Activated T-cell treated with anti-CD3 and anti-CD28 coated beads, Interleukin-2, amount 50 U/mL, for 72 hours (primary cell): Measurements from ENCODE around the gene TSHZ3. TPM values are rescaled to one million over a fixed set of nuclear protein-coding genes. Genes with fewer than 3 reads are reported as not detected.

ENCODE experiments used
- ATAC-seq, 2 donors: fragments of 150-1000 bp; cut with Tn5 transposase; replicated peaks in 1 of 2; 2 replicates each; pipeline ENCODE4 v1.10.0; 2021; ENCODE audit warnings: moderate library complexity in 2 of 2, mild to moderate bottlenecking in 1 of 2
- DNase-seq, 2 donors: peaks; one replicate each; pipeline ENCODE4 v3.0.0; 2021 to 2022; ENCODE audit warnings: mixed read lengths in 1 of 2
- H3K27ac Mint-ChIP-seq: one replicate; pipeline ENCODE4 v1.8.0; 2022; ENCODE audit warnings: mild to moderate bottlenecking, moderate library complexity, mixed read lengths
- H3K27me3 Mint-ChIP-seq: one replicate; pipeline ENCODE4 v1.8.0; 2022; ENCODE audit warnings: low read depth, mixed read lengths
- H3K36me3 Mint-ChIP-seq, 2 donors: one replicate each; pipeline ENCODE4 v1.8.0; 2022; ENCODE audit warnings: mixed read lengths in 2 of 2, mild to moderate bottlenecking in 1 of 2; ENCODE audit not compliant: insufficient read depth in 2 of 2
- H3K4me1 Mint-ChIP-seq: one replicate; pipeline ENCODE4 v1.8.0; 2022; ENCODE audit warnings: low read depth, mixed read lengths
- H3K4me3 Mint-ChIP-seq, 2 donors: one replicate each; pipeline ENCODE4 v1.8.0; 2022; ENCODE audit warnings: mild to moderate bottlenecking in 2 of 2, mixed read lengths in 2 of 2, moderate library complexity in 2 of 2
- H3K9me3 Mint-ChIP-seq, 2 donors: one replicate each; pipeline ENCODE4 v1.8.0; 2022; ENCODE audit warnings: mixed read lengths in 2 of 2
- total RNA-seq, 2 donors: library from RNA; stranded (reverse); gene quantifications; one replicate each; pipeline ENCODE4 v1.2.3, GENCODE V29; 2022

The TSHZ3 gene
- total RNA-seq, 2 donors from 2014 or later = 0.74 to 3.0 TPM

- Mint-ChIP-seq H3K27ac (no peak overlapping the region), H3K4me1 (no peaks in the 10 kb centered on the region), H3K36me3 (no peaks in the 10 kb centered on the region), H3K27me3 (peaks cover 7% of the 10 kb centered on the region), H3K9me3 (no peaks in the 10 kb centered on the region), H3K4me3 (no peak overlapping the region)
- DNase-seq (no peak), ATAC-seq (no peak)
Measured at GRCh38 chr19:31254180-31254551, 95.1 kb downstream of the TSHZ3 start.

- DNase-seq (no peak), ATAC-seq (no peak)
- H3K4me3 Mint-ChIP-seq = no peak overlapping the region
- peaks cover 7% of the 10 kb centered on the region for H3K27me3 Mint-ChIP-seq
- no peaks in the 10 kb centered on the region for H3K9me3 Mint-ChIP-seq
- no peaks in the 10 kb centered on the region for H3K4me1 Mint-ChIP-seq
- no peak overlapping the region for H3K27ac Mint-ChIP-seq
- no peaks in the 10 kb centered on the region for H3K36me3 Mint-ChIP-seq
Measured at GRCh38 chr19:31253526-31254179, 95.6 kb downstream of the TSHZ3 start.

GRCh38 chr19:31252441-31252840, 96.8 kb downstream of the TSHZ3 start:
- DNase-seq (no peak), ATAC-seq (no peak)
- Mint-ChIP-seq H3K4me3 (no peak overlapping the region), H3K36me3 (no peaks in the 10 kb centered on the region), H3K27ac (no peak overlapping the region), H3K9me3 (no peaks in the 10 kb centered on the region), H3K27me3 (peaks cover 13% of the 10 kb centered on the region), H3K4me1 (no peaks in the 10 kb centered on the region)

GRCh38 chr19:31249217-31249616, 100.0 kb downstream of the TSHZ3 start:
- Mint-ChIP-seq H3K9me3 (no peaks in the 10 kb centered on the region), H3K4me3 (no peak overlapping the region), H3K27me3 (peaks cover 20% of the 10 kb centered on the region), H3K36me3 (no peaks in the 10 kb centered on the region), H3K27ac (no peak overlapping the region), H3K4me1 (no peaks in the 10 kb centered on the region)
- DNase-seq (no peak), ATAC-seq (no peak)

- no peaks in the 10 kb centered on the region for H3K9me3 Mint-ChIP-seq
- ATAC-seq = no peak
- DNase-seq = no peak
- no peaks in the 10 kb centered on the region for H3K4me1 Mint-ChIP-seq
- no peak overlapping the region for H3K4me3 Mint-ChIP-seq
- H3K27me3 Mint-ChIP-seq = peaks cover 45% of the 10 kb centered on the region
- H3K36me3 Mint-ChIP-seq = no peaks in the 10 kb centered on the region
- H3K27ac Mint-ChIP-seq = no peak overlapping the region
Measured at GRCh38 chr19:31235806-31236205, 113.4 kb downstream of the TSHZ3 start.

- no peak overlapping the region for H3K27ac Mint-ChIP-seq
- no peak overlapping the region for H3K4me3 Mint-ChIP-seq
- H3K9me3 Mint-ChIP-seq = no peaks in the 10 kb centered on the region
- ATAC-seq = no peak
- no peaks in the 10 kb centered on the region for H3K4me1 Mint-ChIP-seq
- H3K36me3 Mint-ChIP-seq = no peaks in the 10 kb centered on the region
- no peak for DNase-seq
- peaks cover 39% of the 10 kb centered on the region for H3K27me3 Mint-ChIP-seq
Measured at GRCh38 chr19:31233295-31233800, 115.9 kb downstream of the TSHZ3 start.

- Mint-ChIP-seq H3K9me3 (peaks cover 0 to under 1% of the 10 kb centered on the region in 2 donors), H3K27me3 (peaks cover 38% of the 10 kb centered on the region), H3K4me3 (no peak overlapping the region), H3K36me3 (no peaks in the 10 kb centered on the region), H3K4me1 (no peaks in the 10 kb centered on the region), H3K27ac (no peak overlapping the region)
- ATAC-seq (no peak), DNase-seq (no peak)
Measured at GRCh38 chr19:31232871-31233270, 116.4 kb downstream of the TSHZ3 start.

GRCh38 chr19:31232180-31232579, 117.1 kb downstream of the TSHZ3 start:
- Mint-ChIP-seq H3K4me1 (no peaks in the 10 kb centered on the region), H3K9me3 (peaks cover 0 to 3% of the 10 kb centered on the region in 2 donors), H3K36me3 (no peaks in the 10 kb centered on the region), H3K4me3 (no peak overlapping the region), H3K27ac (no peak overlapping the region), H3K27me3 (peaks cover 41% of the 10 kb centered on the region)
- ATAC-seq (no peak), DNase-seq (no peak)

GRCh38 chr19:31231237-31231636, 118.0 kb downstream of the TSHZ3 start:
- H3K27ac Mint-ChIP-seq = no peak overlapping the region
- H3K4me3 Mint-ChIP-seq = no peak overlapping the region
- no peak for ATAC-seq
- no peak for DNase-seq
- H3K4me1 Mint-ChIP-seq = no peaks in the 10 kb centered on the region
- H3K27me3 Mint-ChIP-seq = peaks cover 34% of the 10 kb centered on the region
- peaks cover 2 to 3% of the 10 kb centered on the region in 2 donors for H3K36me3 Mint-ChIP-seq
- peaks cover 2 to 6% of the 10 kb centered on the region in 2 donors for H3K9me3 Mint-ChIP-seq

- Mint-ChIP-seq H3K36me3 (peaks cover 2 to 3% of the 10 kb centered on the region in 2 donors), H3K4me3 (no peak overlapping the region), H3K27ac (no peak overlapping the region), H3K27me3 (peaks cover 6% of the 10 kb centered on the region), H3K4me1 (no peaks in the 10 kb centered on the region), H3K9me3 (peaks cover 4 to 10% of the 10 kb centered on the region in 2 donors)
- DNase-seq = no peak
- ATAC-seq = no peak
Measured at GRCh38 chr19:31226151-31226935, 122.9 kb downstream of the TSHZ3 start.
